HEK293 (cell line): ENCODE data around the gene LDLR.

ENCODE experiments used
- BCL11B ChIP-seq: fragments of 450-650 bp; formaldehyde crosslinking; IDR thresholded peaks from 2 replicates; pipeline ENCODE4 v1.5.1; 2016; ENCODE audit warnings: low read depth, missing biosample characterization, missing genetic modification characterization
- EGR2 ChIP-seq: fragments of 450-650 bp; formaldehyde crosslinking; IDR thresholded peaks from 2 replicates; pipeline ENCODE4 v1.5.1; 2016; ENCODE audit warnings: low read depth, missing biosample characterization, missing genetic modification characterization
- KLF10 ChIP-seq: fragments of 450-650 bp; IDR thresholded peaks from 2 replicates; pipeline ENCODE4 v1.5.1; 2018; ENCODE audit warnings: missing biosample characterization, mild to moderate bottlenecking, missing genetic modification characterization
- OSR2 ChIP-seq: fragments of 450-650 bp; formaldehyde crosslinking; IDR thresholded peaks from 2 replicates; pipeline ENCODE4 v1.5.1; 2016; ENCODE audit warnings: missing biosample characterization, missing genetic modification characterization
- OVOL3 ChIP-seq: fragments of 450-650 bp; formaldehyde crosslinking; IDR thresholded peaks from 2 replicates; pipeline ENCODE4 v1.5.1; 2016; ENCODE audit warnings: missing biosample characterization, missing genetic modification characterization
- SCRT1 ChIP-seq: fragments of 450-650 bp; formaldehyde crosslinking; IDR thresholded peaks from 2 replicates; pipeline ENCODE4 v1.5.1; 2016; ENCODE audit warnings: missing biosample characterization, missing genetic modification characterization, borderline replicate concordance
- ZNF175 ChIP-seq: fragments of 450-650 bp; formaldehyde crosslinking; IDR thresholded peaks from 2 replicates; pipeline ENCODE4 v1.5.1; 2016; ENCODE audit warnings: missing biosample characterization, missing genetic modification characterization
- ZNF184 ChIP-seq: fragments of 450-650 bp; IDR thresholded peaks from 2 replicates; pipeline ENCODE4 v1.5.1; 2018; ENCODE audit warnings: missing biosample characterization, mild to moderate bottlenecking, missing genetic modification characterization
- ZNF24 ChIP-seq: fragments of 450-650 bp; formaldehyde crosslinking; IDR thresholded peaks from 2 replicates; pipeline ENCODE4 v1.5.1; 2016; ENCODE audit warnings: missing biosample characterization, missing genetic modification characterization
- ZNF292 ChIP-seq: fragments of 450-650 bp; formaldehyde crosslinking; IDR thresholded peaks from 2 replicates; pipeline ENCODE4 v1.5.1; 2016; ENCODE audit warnings: low read depth, missing biosample characterization, missing genetic modification characterization, borderline replicate concordance
- ZNF311 ChIP-seq: fragments of 450-650 bp; formaldehyde crosslinking; IDR thresholded peaks from 2 replicates; pipeline ENCODE4 v1.5.1; 2017; ENCODE audit warnings: missing biosample characterization, missing genetic modification characterization, borderline replicate concordance
- ZNF404 ChIP-seq: fragments of 450-650 bp; formaldehyde crosslinking; IDR thresholded peaks from 2 replicates; pipeline ENCODE4 v1.5.1; 2017; ENCODE audit warnings: missing biosample characterization, missing genetic modification characterization
- ZNF423 ChIP-seq: fragments of 450-650 bp; formaldehyde crosslinking; IDR thresholded peaks from 2 replicates; pipeline ENCODE4 v1.5.1; 2016; ENCODE audit warnings: missing biosample characterization, missing genetic modification characterization
- ZNF426 ChIP-seq: fragments of 450-650 bp; formaldehyde crosslinking; IDR thresholded peaks from 2 replicates; pipeline ENCODE4 v1.5.1; 2017; ENCODE audit warnings: missing biosample characterization, missing genetic modification characterization, mild to moderate bottlenecking, inconsistent platforms, moderate library complexity
- ZNF473 ChIP-seq: fragments of 450-650 bp; formaldehyde crosslinking; IDR thresholded peaks from 2 replicates; pipeline ENCODE4 v1.5.1; 2017; ENCODE audit warnings: missing biosample characterization, missing genetic modification characterization
- ZNF571 ChIP-seq: fragments of 450-650 bp; formaldehyde crosslinking; IDR thresholded peaks from 2 replicates; pipeline ENCODE4 v1.5.0; 2017; ENCODE audit warnings: missing biosample characterization, missing genetic modification characterization
- ZNF585B ChIP-seq: fragments of 450-650 bp; formaldehyde crosslinking; IDR thresholded peaks from 2 replicates; pipeline ENCODE4 v1.5.1; 2016; ENCODE audit warnings: missing biosample characterization, missing genetic modification characterization
- ZNF600 ChIP-seq: fragments of 450-650 bp; formaldehyde crosslinking; IDR thresholded peaks from 2 replicates; pipeline ENCODE4 v1.5.1; 2016; ENCODE audit warnings: missing biosample characterization, missing genetic modification characterization
- ZNF76 ChIP-seq: fragments of 450-650 bp; formaldehyde crosslinking; IDR thresholded peaks from 2 replicates; pipeline ENCODE4; 2016; ENCODE audit warnings: low read depth, missing biosample characterization, missing genetic modification characterization, borderline replicate concordance
- ZSCAN30 ChIP-seq: fragments of 450-650 bp; IDR thresholded peaks from 2 replicates; pipeline ENCODE4 v1.5.1; 2018; ENCODE audit warnings: missing biosample characterization, mild to moderate bottlenecking, missing genetic modification characterization, moderate library complexity
- TF ChIP-seq, protein P1 (sequence below): fragments of 450-650 bp; formaldehyde crosslinking; IDR thresholded peaks from 2 replicates; pipeline ENCODE4 v1.5.1; 2017; ENCODE audit warnings: missing biosample characterization, missing genetic modification characterization
- TF ChIP-seq, protein P2 (sequence below): fragments of 450-650 bp; formaldehyde crosslinking; IDR thresholded peaks from 2 replicates; pipeline ENCODE4 v1.5.1; 2016; ENCODE audit warnings: missing biosample characterization, missing genetic modification characterization
- TF ChIP-seq, protein P3 (sequence below): fragments of 450-650 bp; formaldehyde crosslinking; IDR thresholded peaks from 2 replicates; pipeline ENCODE4 v1.5.1; 2016; ENCODE audit warnings: missing biosample characterization, missing genetic modification characterization
- TF ChIP-seq, protein P4 (sequence below): fragments of 450-650 bp; formaldehyde crosslinking; IDR thresholded peaks from 2 replicates; pipeline ENCODE4 v1.5.1; 2016; ENCODE audit warnings: missing biosample characterization, missing genetic modification characterization
- TF ChIP-seq, protein P5 (sequence below): fragments of 450-650 bp; formaldehyde crosslinking; IDR thresholded peaks from 2 replicates; pipeline ENCODE4 v1.5.1; 2016; ENCODE audit warnings: missing biosample characterization, missing genetic modification characterization
- TF ChIP-seq, protein P6 (sequence below): fragments of 450-650 bp; IDR thresholded peaks from 2 replicates; pipeline ENCODE4 v1.5.1; 2018; ENCODE audit warnings: missing biosample characterization, missing genetic modification characterization

LDLR gene

DNA sequence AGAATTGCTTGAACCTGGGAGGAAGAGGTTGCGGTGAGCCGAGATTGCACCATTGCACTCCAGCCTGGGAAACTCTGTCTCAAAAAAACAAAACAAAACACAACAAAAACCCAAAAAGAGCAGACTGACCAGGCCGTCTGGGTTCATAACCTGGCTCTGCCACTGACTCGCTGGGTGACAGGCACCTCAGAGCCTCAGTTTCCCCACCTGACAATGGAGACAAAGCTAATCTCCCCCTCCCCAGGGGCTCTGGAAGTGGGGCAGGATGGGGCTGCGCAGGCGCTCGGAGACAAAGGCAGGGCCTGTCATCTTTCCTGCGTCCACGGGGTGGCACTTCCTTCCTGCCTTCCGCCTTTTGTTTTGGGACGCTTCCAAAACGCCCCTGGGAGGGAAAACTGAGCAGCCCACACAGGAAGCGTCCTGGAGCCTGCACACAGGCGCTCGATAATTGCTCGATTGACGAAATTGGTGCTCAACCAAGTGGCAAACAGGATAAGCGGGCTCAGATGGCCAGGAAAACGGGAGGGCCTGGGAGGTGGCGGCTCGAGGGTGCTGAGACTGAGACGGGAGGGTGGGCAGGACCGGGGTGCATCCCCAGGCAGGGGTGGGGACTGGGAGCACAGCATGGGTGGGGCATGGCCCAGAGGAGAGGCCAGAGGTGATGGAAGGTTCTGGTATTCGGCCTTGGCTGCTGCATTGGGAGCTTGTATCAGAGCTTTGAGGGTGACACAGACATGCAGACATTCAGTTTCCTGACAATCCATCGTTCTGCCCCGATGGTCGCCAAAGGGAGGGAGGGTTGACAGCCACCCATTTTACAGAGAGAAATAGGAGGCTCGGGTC, 48.5 kb downstream of the LDLR start (continued):
- TF ChIP-seq, protein P1, sequence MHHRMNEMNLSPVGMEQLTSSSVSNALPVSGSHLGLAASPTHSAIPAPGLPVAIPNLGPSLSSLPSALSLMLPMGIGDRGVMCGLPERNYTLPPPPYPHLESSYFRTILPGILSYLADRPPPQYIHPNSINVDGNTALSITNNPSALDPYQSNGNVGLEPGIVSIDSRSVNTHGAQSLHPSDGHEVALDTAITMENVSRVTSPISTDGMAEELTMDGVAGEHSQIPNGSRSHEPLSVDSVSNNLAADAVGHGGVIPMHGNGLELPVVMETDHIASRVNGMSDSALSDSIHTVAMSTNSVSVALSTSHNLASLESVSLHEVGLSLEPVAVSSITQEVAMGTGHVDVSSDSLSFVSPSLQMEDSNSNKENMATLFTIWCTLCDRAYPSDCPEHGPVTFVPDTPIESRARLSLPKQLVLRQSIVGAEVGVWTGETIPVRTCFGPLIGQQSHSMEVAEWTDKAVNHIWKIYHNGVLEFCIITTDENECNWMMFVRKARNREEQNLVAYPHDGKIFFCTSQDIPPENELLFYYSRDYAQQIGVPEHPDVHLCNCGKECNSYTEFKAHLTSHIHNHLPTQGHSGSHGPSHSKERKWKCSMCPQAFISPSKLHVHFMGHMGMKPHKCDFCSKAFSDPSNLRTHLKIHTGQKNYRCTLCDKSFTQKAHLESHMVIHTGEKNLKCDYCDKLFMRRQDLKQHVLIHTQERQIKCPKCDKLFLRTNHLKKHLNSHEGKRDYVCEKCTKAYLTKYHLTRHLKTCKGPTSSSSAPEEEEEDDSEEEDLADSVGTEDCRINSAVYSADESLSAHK (tag by site-specific recombination) = no peak
- TF ChIP-seq ZNF292 (tag by site-specific recombination) = no peak
- TF ChIP-seq SCRT1 = no peak
- peak; percentile 46; the same call in 1 of the 2 replicates for TF ChIP-seq ZNF423 (tag by site-specific recombination)
- TF ChIP-seq ZNF311 (tag by site-specific recombination) = no peak
- 0 out of 2 replicates have a peak, but pooled peaks have one; percentile 27 for TF ChIP-seq OVOL3 (tag by site-specific recombination)
- TF ChIP-seq OSR2 = peak; percentile 55
- TF ChIP-seq ZSCAN30 = peak; percentile 85
- TF ChIP-seq KLF10 (tag by site-specific recombination) = peak; percentile 38; the same call in 1 of the 2 replicates
- TF ChIP-seq BCL11B (tag by site-specific recombination) = 0 out of 2 replicates have a peak, but pooled peaks have one; percentile 40
- peak; percentile 77 for TF ChIP-seq EGR2 (tag by site-specific recombination)
- TF ChIP-seq, protein P2, sequence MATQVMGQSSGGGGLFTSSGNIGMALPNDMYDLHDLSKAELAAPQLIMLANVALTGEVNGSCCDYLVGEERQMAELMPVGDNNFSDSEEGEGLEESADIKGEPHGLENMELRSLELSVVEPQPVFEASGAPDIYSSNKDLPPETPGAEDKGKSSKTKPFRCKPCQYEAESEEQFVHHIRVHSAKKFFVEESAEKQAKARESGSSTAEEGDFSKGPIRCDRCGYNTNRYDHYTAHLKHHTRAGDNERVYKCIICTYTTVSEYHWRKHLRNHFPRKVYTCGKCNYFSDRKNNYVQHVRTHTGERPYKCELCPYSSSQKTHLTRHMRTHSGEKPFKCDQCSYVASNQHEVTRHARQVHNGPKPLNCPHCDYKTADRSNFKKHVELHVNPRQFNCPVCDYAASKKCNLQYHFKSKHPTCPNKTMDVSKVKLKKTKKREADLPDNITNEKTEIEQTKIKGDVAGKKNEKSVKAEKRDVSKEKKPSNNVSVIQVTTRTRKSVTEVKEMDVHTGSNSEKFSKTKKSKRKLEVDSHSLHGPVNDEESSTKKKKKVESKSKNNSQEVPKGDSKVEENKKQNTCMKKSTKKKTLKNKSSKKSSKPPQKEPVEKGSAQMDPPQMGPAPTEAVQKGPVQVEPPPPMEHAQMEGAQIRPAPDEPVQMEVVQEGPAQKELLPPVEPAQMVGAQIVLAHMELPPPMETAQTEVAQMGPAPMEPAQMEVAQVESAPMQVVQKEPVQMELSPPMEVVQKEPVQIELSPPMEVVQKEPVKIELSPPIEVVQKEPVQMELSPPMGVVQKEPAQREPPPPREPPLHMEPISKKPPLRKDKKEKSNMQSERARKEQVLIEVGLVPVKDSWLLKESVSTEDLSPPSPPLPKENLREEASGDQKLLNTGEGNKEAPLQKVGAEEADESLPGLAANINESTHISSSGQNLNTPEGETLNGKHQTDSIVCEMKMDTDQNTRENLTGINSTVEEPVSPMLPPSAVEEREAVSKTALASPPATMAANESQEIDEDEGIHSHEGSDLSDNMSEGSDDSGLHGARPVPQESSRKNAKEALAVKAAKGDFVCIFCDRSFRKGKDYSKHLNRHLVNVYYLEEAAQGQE (tag by site-specific recombination) = 0 out of 2 replicates have a peak, but pooled peaks have one; percentile 21
- no peak for TF ChIP-seq ZNF571
- TF ChIP-seq ZNF585B = no peak
- TF ChIP-seq, protein P3, sequence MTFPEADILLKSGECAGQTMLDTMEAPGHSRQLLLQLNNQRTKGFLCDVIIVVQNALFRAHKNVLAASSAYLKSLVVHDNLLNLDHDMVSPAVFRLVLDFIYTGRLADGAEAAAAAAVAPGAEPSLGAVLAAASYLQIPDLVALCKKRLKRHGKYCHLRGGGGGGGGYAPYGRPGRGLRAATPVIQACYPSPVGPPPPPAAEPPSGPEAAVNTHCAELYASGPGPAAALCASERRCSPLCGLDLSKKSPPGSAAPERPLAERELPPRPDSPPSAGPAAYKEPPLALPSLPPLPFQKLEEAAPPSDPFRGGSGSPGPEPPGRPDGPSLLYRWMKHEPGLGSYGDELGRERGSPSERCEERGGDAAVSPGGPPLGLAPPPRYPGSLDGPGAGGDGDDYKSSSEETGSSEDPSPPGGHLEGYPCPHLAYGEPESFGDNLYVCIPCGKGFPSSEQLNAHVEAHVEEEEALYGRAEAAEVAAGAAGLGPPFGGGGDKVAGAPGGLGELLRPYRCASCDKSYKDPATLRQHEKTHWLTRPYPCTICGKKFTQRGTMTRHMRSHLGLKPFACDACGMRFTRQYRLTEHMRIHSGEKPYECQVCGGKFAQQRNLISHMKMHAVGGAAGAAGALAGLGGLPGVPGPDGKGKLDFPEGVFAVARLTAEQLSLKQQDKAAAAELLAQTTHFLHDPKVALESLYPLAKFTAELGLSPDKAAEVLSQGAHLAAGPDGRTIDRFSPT (tag by site-specific recombination) = 0 out of 2 replicates have a peak, but pooled peaks have one; percentile 34
- TF ChIP-seq ZNF76 (tag by site-specific recombination) = peak; percentile 52; the same call in 1 of the 2 replicates
- TF ChIP-seq ZNF404 (tag by site-specific recombination) = no peak
- TF ChIP-seq, protein P4, sequence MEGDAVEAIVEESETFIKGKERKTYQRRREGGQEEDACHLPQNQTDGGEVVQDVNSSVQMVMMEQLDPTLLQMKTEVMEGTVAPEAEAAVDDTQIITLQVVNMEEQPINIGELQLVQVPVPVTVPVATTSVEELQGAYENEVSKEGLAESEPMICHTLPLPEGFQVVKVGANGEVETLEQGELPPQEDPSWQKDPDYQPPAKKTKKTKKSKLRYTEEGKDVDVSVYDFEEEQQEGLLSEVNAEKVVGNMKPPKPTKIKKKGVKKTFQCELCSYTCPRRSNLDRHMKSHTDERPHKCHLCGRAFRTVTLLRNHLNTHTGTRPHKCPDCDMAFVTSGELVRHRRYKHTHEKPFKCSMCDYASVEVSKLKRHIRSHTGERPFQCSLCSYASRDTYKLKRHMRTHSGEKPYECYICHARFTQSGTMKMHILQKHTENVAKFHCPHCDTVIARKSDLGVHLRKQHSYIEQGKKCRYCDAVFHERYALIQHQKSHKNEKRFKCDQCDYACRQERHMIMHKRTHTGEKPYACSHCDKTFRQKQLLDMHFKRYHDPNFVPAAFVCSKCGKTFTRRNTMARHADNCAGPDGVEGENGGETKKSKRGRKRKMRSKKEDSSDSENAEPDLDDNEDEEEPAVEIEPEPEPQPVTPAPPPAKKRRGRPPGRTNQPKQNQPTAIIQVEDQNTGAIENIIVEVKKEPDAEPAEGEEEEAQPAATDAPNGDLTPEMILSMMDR (tag by site-specific recombination) = peak; percentile 80
- TF ChIP-seq ZNF426 (tag by site-specific recombination) = no peak
- TF ChIP-seq ZNF24 = peak; percentile 67; the same call in 1 of the 2 replicates
- peak; percentile 97 for TF ChIP-seq ZNF600 (tag by site-specific recombination)
- TF ChIP-seq ZNF473 (tag by site-specific recombination) = no peak
- no peak for TF ChIP-seq ZNF175
- TF ChIP-seq ZNF184 (tag by site-specific recombination) = peak; percentile 56; the same call in 1 of the 2 replicates
- TF ChIP-seq, protein P5, sequence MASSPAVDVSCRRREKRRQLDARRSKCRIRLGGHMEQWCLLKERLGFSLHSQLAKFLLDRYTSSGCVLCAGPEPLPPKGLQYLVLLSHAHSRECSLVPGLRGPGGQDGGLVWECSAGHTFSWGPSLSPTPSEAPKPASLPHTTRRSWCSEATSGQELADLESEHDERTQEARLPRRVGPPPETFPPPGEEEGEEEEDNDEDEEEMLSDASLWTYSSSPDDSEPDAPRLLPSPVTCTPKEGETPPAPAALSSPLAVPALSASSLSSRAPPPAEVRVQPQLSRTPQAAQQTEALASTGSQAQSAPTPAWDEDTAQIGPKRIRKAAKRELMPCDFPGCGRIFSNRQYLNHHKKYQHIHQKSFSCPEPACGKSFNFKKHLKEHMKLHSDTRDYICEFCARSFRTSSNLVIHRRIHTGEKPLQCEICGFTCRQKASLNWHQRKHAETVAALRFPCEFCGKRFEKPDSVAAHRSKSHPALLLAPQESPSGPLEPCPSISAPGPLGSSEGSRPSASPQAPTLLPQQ (tag by site-specific recombination) = peak; percentile 66
- TF ChIP-seq, protein P6, sequence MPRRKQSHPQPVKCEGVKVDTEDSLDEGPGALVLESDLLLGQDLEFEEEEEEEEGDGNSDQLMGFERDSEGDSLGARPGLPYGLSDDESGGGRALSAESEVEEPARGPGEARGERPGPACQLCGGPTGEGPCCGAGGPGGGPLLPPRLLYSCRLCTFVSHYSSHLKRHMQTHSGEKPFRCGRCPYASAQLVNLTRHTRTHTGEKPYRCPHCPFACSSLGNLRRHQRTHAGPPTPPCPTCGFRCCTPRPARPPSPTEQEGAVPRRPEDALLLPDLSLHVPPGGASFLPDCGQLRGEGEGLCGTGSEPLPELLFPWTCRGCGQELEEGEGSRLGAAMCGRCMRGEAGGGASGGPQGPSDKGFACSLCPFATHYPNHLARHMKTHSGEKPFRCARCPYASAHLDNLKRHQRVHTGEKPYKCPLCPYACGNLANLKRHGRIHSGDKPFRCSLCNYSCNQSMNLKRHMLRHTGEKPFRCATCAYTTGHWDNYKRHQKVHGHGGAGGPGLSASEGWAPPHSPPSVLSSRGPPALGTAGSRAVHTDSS (tag by site-specific recombination) = no peak
